HEK293T (cell line): Measurements from ENCODE around the gene CYP26B1.

Experiments
- CTCF ChIA-PET: fragments of 350-600 bp; formaldehyde crosslinking; extraction: SDS; loops from one replicate; lab custom pipeline; 2021; ENCODE audit warnings: antibody characterized with exemption, inconsistent platforms; lab: Yijun Ruan, JAX
- POLR2A ChIA-PET: fragments of 350-600 bp; formaldehyde crosslinking; extraction: SDS; loops from one replicate; lab custom pipeline; 2020; ENCODE audit warnings: antibody characterized with exemption, inconsistent platforms; lab: Yijun Ruan, JAX
- DNase-seq: peaks from one replicate; pipeline ENCODE4 v3.0.0; 2012; ENCODE audit warnings: mixed read lengths; ENCODE audit errors: extremely low spot score
- ARNT ChIP-seq: fragments of 450-650 bp; IDR thresholded peaks from 2 replicates; pipeline ENCODE4 v1.6.1; 2017; ENCODE audit warnings: mild to moderate bottlenecking
- BHLHE40 ChIP-seq: fragments of 450-650 bp; IDR thresholded peaks from 2 replicates; pipeline ENCODE4 v1.6.1; 2016; ENCODE audit warnings: mild to moderate bottlenecking, moderate library complexity, borderline replicate concordance
- CTBP1 ChIP-seq: fragments of 450-650 bp; IDR thresholded peaks from 2 replicates; pipeline ENCODE4 v1.6.1; 2016; ENCODE audit warnings: borderline replicate concordance
- ELF4 ChIP-seq: fragments of 450-650 bp; IDR thresholded peaks from 2 replicates; pipeline ENCODE4 v1.6.1; 2017; ENCODE audit warnings: antibody characterized with exemption
- FOXA1 ChIP-seq: fragments of 450-650 bp; IDR thresholded peaks from 2 replicates; pipeline ENCODE4 v1.6.1; 2016; ENCODE audit warnings: mild to moderate bottlenecking
- FOXK2 ChIP-seq: fragments of 450-650 bp; IDR thresholded peaks from 2 replicates; pipeline ENCODE4 v1.6.1; 2016; ENCODE audit warnings: mild to moderate bottlenecking
- FOXM1 ChIP-seq: fragments of 450-650 bp; IDR thresholded peaks from 2 replicates; pipeline ENCODE4 v1.6.1; 2017; ENCODE audit warnings: mild to moderate bottlenecking, borderline replicate concordance
- HDGF ChIP-seq: fragments of 450-650 bp; IDR thresholded peaks from 2 replicates; pipeline ENCODE4 v1.6.1; 2017; ENCODE audit warnings: antibody characterized with exemption, borderline replicate concordance
- L3MBTL2 ChIP-seq: fragments of 450-650 bp; conservative IDR thresholded peaks from 2 replicates; pipeline ENCODE4 v1.6.1; 2016; ENCODE audit warnings: mild to moderate bottlenecking
- LEF1 ChIP-seq: fragments of 450-650 bp; IDR thresholded peaks from 2 replicates; pipeline ENCODE4 v1.6.1; 2017; ENCODE audit warnings: mild to moderate bottlenecking, borderline replicate concordance
- NFRKB ChIP-seq: fragments of 450-650 bp; IDR thresholded peaks from 2 replicates; pipeline ENCODE4 v1.6.1; 2016; ENCODE audit warnings: mild to moderate bottlenecking, moderate library complexity
- SP1 ChIP-seq: fragments of 450-650 bp; IDR thresholded peaks from 2 replicates; pipeline ENCODE4 v1.6.1; 2017
- SUZ12 ChIP-seq: fragments of 450-650 bp; IDR thresholded peaks from 2 replicates; pipeline ENCODE4 v1.6.1; 2016; ENCODE audit warnings: mild to moderate bottlenecking
- TARDBP ChIP-seq: fragments of 450-650 bp; IDR thresholded peaks from 2 replicates; pipeline ENCODE4 v1.6.1; 2016
- ZNF384 ChIP-seq: fragments of 450-650 bp; IDR thresholded peaks from 2 replicates; pipeline ENCODE4 v1.6.1; 2016
- TF ChIP-seq, protein P1 (sequence below): fragments of 450-650 bp; IDR thresholded peaks from 2 replicates; pipeline ENCODE4 v1.6.1; 2016

CYP26B1 gene

GRCh38 chr2:72144274-72144631, 3.4 kb downstream of the CYP26B1 start:
- ChIA-PET CTCF (no interaction called here), POLR2A (no interaction called here)
- DNase-seq, result no peak
- TF ChIP-seq L3MBTL2 (no peak), NFRKB (no peak), TARDBP (no peak), LEF1 (no peak), FOXA1 (no peak), FOXK2 (no peak), SP1 (no peak), FOXM1 (no peak), BHLHE40 (no peak), CTBP1 (no peak), ELF4 (no peak), SUZ12 (no peak), HDGF (no peak)
- TF ChIP-seq, protein P1, sequence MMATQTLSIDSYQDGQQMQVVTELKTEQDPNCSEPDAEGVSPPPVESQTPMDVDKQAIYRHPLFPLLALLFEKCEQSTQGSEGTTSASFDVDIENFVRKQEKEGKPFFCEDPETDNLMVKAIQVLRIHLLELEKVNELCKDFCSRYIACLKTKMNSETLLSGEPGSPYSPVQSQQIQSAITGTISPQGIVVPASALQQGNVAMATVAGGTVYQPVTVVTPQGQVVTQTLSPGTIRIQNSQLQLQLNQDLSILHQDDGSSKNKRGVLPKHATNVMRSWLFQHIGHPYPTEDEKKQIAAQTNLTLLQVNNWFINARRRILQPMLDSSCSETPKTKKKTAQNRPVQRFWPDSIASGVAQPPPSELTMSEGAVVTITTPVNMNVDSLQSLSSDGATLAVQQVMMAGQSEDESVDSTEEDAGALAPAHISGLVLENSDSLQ, result no peak

DNA sequence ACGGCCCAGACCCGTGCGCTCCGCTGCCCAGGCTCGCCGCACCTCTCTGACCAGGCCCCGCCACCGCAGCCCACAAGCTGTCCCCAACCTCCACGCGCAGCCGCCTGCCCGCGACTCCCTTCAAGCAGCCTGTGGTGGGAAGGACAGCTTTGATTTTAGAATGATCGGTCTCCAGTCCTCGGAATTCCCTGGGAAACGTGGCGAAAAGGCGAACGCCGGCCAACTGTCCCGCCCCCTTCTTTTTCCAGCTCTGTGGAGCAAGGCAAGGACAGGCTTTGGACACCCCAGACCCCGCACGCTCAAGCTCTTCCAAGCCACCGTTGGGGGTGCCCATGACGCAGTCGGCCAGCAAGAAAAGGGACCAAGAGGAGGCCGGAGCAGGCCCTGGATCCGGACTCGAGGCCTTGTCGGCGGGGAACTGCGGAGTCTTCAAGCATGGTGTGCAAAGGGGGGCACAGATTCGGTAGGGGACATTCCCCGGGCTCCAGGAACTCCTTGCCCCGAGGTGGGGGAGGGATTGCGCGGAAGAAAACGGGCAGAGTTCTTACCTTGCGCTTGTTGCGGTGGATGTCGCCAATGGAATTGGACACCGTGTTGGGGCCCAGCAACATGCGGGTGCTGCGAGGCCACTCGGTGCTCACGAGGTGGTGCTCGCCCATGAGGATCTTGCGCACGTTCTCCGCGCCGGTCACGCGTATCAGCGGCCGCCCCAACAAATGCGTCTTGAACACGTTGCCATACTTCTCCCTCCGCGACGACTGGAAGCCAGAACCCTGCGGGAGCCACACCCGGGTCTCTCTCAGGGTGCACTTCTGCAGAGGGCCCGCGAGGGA, 4.0 kb downstream of the CYP26B1 start:
- ChIA-PET CTCF (no interaction called here), POLR2A (no interaction called here)
- no peak for DNase-seq
- TF ChIP-seq HDGF (no peak), FOXA1 (no peak), SUZ12 (no peak), SP1 (no peak), LEF1 (no peak), CTBP1 (no peak), NFRKB (no peak), L3MBTL2 (no peak), ARNT (no peak)
- TF ChIP-seq, protein P1, result no peak

DNA sequence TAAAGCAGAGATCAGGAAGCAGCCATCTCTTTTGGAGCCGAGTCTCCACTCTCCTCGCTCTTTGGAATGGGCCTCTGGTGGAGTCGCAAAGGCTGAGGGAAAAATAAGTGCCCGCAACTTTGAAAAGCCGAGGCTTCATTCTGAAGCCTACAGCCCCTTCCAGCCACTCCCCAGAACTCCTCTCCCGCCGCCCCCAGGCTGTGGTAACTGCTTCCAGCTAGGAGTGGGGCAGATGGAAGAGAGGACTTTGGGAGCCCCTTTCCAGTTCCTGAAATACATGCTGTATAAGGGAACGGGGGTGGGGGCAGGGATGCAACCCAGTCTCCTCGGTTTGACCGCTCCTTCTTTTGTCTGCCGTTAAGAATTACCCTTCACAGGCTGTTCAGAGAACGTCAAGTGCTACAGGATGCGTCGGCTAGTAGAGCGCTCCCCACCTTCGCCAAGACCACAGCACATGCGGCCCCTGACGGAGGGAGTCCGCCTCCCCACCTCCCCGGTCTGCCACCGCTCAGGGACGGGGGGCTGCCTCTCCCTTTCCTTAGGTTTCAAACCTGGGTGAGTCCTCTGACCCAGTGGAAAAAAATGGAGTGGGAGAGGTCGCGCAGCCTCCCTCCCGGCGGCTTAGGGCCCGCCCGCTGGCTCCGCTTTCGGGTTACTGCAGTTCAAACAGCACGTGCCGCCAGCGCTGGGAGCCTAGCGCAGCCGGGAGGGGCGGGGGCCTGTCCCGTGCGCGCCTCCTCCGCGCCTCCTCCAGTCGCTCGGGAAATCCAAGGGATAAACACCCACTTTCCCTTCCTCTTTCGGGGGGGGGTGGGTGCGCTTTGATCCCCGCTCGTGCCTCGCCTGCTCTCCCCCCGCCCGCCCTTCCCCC, 4.9 kb downstream of the CYP26B1 start:
- no peak for DNase-seq
- ChIA-PET POLR2A (no interaction called here), CTCF (no interaction called here)
- TF ChIP-seq BHLHE40, result no peak
- TF ChIP-seq, protein P1, result no peak
- no peak for TF ChIP-seq FOXM1
- no peak for TF ChIP-seq ARNT
- TF ChIP-seq TARDBP, result no peak
- TF ChIP-seq ZNF384, result no peak
- no peak for TF ChIP-seq LEF1
- TF ChIP-seq SUZ12, result no peak
- no peak for TF ChIP-seq NFRKB
- TF ChIP-seq HDGF, result no peak
- TF ChIP-seq CTBP1, result no peak
- no peak for TF ChIP-seq L3MBTL2
- TF ChIP-seq ELF4, result no peak
- TF ChIP-seq SP1, result no peak
- TF ChIP-seq FOXK2, result no peak
- no peak for TF ChIP-seq FOXA1

DNA sequence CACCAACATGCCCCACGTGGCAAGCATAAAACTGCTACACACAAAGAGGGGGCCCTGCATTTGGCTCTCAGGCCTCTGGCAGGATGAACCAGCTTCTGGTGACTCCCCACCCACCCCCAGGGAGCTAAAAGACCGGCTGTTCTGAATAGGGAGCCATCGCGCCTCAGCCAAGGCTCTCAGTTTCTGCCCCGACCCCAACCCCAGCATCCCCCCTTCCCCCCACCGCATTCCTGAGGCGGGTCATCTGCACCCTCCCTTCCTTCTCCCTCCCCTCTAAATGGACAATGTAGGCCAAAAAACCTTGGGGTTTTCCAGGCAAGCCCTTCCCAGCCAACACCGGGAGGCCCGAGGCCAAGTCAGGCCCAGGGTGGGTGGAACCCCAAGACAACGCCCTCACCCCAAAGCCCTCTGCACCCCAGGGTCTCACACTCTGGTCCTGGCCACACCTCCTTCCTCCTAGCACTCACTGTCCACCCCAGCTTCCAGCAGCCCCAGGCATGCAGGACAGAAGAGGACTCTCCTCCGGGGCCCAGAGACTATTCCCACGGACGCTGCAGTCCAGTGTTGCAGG, 5.7 kb downstream of the CYP26B1 start:
- ChIA-PET CTCF (no interaction called here), POLR2A (no interaction called here)
- DNase-seq, result no peak
- TF ChIP-seq ELF4, result no peak

- no peak for DNase-seq
- POLR2A ChIA-PET, result no interaction called here
- CTCF ChIA-PET, result no interaction called here
- TF ChIP-seq FOXK2 (no peak), FOXA1 (no peak), HDGF (no peak), ELF4 (no peak), SUZ12 (no peak), CTBP1 (no peak)
- TF ChIP-seq, protein P1, result no peak
Observed at GRCh38 chr2:72141032-72141645, 6.5 kb downstream of the CYP26B1 start.
